Measurements from ENCODE around the gene FAM193B.

- TF ChIP-seq MAX (IDR thresholded peaks at IDR 0.05) (no peak), CTCF (IDR thresholded peaks at IDR 0.05; ENCODE audit: low read depth, low read length, missing input control) (no peak), REST (IDR thresholded peaks at IDR 0.05) (no peak), JUND (IDR thresholded peaks at IDR 0.05) (no peak)
Observed at GRCh38 chr5:177593511-177593910, 39.1 kb upstream of the FAM193B start.
